Measurements from ENCODE around the gene GMDS. TPM values are rescaled to one million over a fixed set of nuclear protein-coding genes. Genes with fewer than 3 reads are reported as not detected.
A peak's percentile ranks its signal among the peaks of the same experiment; 100 is the strongest.

GMDS gene
- total and polyA plus RNA-seq, 2 of the 4 experiments (the other 2 are of a cell fraction), result 7.3 to 21.9 TPM

- Histone ChIP-seq H3K4me3 (ENCODE audit: insufficient read depth, low read depth, low read length) (no peak overlapping the region), H3K23ac (ENCODE audit: low read depth, low read length) (no peak overlapping the region), H4K20me1 (ENCODE audit: insufficient read depth, low read length) (no peaks in the 10 kb centered on the region), H4K91ac (ENCODE audit: insufficient read depth, low read depth, low read length) (no peak overlapping the region), H3K9me1 (ENCODE audit: insufficient read depth, low read length) (peaks cover 6% of the 10 kb centered on the region; the same call in 1 of the 2 replicates), H3K9me3 (ENCODE audit: control insufficient read depth, insufficient read depth, low read length) (no peaks in the 10 kb centered on the region), H2BK15ac (ENCODE audit: low read depth, low read length) (no peak overlapping the region), H3K79me1 (ENCODE audit: low read depth in 1 of 2, low read length in 2 of 2) (no peaks in the 10 kb centered on the region), H4K8ac (ENCODE audit: low read depth in 2 of 2, low read length in 2 of 2) (no peak overlapping the region), H2AK9ac (replicated peaks; ENCODE audit: low read depth, low read length, poor library complexity) (no peak overlapping the region), H3K56ac (ENCODE audit: extremely low read depth, insufficient read depth, low read length) (no peak overlapping the region), H3K27me3 (ENCODE audit: control insufficient read depth, insufficient read depth, low read length) (no peaks in the 10 kb centered on the region), H4K5ac (ENCODE audit: low read depth, low read length) (no peak overlapping the region), H2AFZ (replicated peaks; ENCODE audit: low read length, poor library complexity) (no peak overlapping the region), H3K27ac (ENCODE audit: insufficient read depth, low read length) (no peak overlapping the region), H2BK120ac (ENCODE audit: low read depth, low read length) (no peak overlapping the region), H3K18ac (ENCODE audit: low read depth, low read length) (no peak overlapping the region), H3K14ac (replicated peaks; ENCODE audit: low read depth, low read length) (no peak overlapping the region), H3K4ac (ENCODE audit: low read depth, low read length) (no peak overlapping the region), H3K4me2 (ENCODE audit: low read depth, low read length) (no peak overlapping the region), H2AK5ac (ENCODE audit: low read depth, low read length) (no peak overlapping the region), H2BK20ac (ENCODE audit: low read depth, low read length) (0 out of 2 replicates have a peak overlapping the region, but pooled peaks have one; percentile 25), H3K4me1 (ENCODE audit: control insufficient read depth, insufficient read depth, low read length) (peaks cover 8% of the 10 kb centered on the region), H2BK5ac (ENCODE audit: low read depth, low read length, poor library complexity, severe bottlenecking) (no peak overlapping the region), H3K9ac (ENCODE audit: low read depth, low read length) (no peak overlapping the region), H3K36me3 (ENCODE audit: control insufficient read depth, insufficient read depth, low read length) (no peaks in the 10 kb centered on the region)
- ChIA-PET CTCF (no interaction called here), POLR2A (ENCODE audit: unreplicated experiment) (no interaction called here)
- BruUV-seq (replicated peaks), result no TSS peak
- in situ Hi-C loops (cut with MboI; ENCODE audit: low sequenced_read_pairs) (no loop called here), intact Hi-C loops (cut with micrococcal nuclease) (no loop called here), dilution Hi-C loops (cut with HindIII; ENCODE audit: low sequenced_read_pairs, unreplicated experiment) (no loop called here)
- ATAC-seq (ENCODE audit: low read depth) (no peak), DNase-seq (no peak)
- TF ChIP-seq CHD1 (IDR thresholded peaks at IDR 0.05; ENCODE audit: low read depth, low read length) (no peak), BHLHE40 (IDR thresholded peaks at IDR 0.05; ENCODE audit: low read depth, low read length) (no peak), RCOR1 (IDR thresholded peaks at IDR 0.05; ENCODE audit: insufficient replicate concordance, low read length) (no peak), RFX5 (IDR thresholded peaks at IDR 0.05; ENCODE audit: low read depth, low read length) (no peak), RAD21 (IDR thresholded peaks at IDR 0.05; ENCODE audit: low read length) (no peak), MXI1 (IDR thresholded peaks at IDR 0.05; ENCODE audit: borderline replicate concordance, low read depth, low read length) (no peak), FOS (IDR thresholded peaks at IDR 0.05; ENCODE audit: low read depth, low read length) (no peak), SMC3 (IDR thresholded peaks at IDR 0.05; ENCODE audit: low read depth, low read length) (no peak), USF2 (IDR thresholded peaks at IDR 0.05; ENCODE audit: low read depth, low read length) (no peak), POLR2A (IDR thresholded peaks at IDR 0.05; ENCODE audit: low read depth, low read length) (no peak)
- WGBS, 2 experiments (ENCODE audit: extremely low coverage in 2 of 2, insufficient read length in 1 of 2), result no CpG with 5 or more reads among the region's 2 CpGs
These were observed 411.2 kb downstream of the GMDS start for GRCh38 chr6:1834207-1834606.
